ENCODE measurements around the gene TMPRSS12. TPM values are rescaled to one million over a fixed set of nuclear protein-coding genes. Genes with fewer than 3 reads are reported as not detected.

The TMPRSS12 gene
- total and polyA plus RNA-seq, 9 of the 15 experiments (the other 6 are each of a cell fraction or from before 2014, with no cell fraction given), result 0.04 TPM; not detected in 8

- TF ChIP-seq ZNF592 (IDR thresholded peaks at IDR 0.05) (peak; percentile 78; the same call in 1 of the 2 replicates), STAT5A (IDR thresholded peaks at IDR 0.05; ENCODE audit: borderline replicate concordance, low read length) (no peak), COPS2 (conservative IDR thresholded peaks at IDR 0.05) (no peak), RUNX1 (IDR thresholded peaks at IDR 0.05; ENCODE audit: low read depth) (no peak), SMC3 (conservative IDR thresholded peaks at IDR 0.05; ENCODE audit: insufficient read depth, low read depth, low read length) (no peak), RBM25 (IDR thresholded peaks at IDR 0.05; ENCODE audit: low read depth, low read length, severe bottlenecking) (no peak), MCM2 (IDR thresholded peaks at IDR 0.05; ENCODE audit: low read depth) (no peak), ARID3B (CRISPR knock-in tag; IDR thresholded peaks at IDR 0.05; ENCODE audit: borderline replicate concordance) (no peak), TFE3 (CRISPR knock-in tag; IDR thresholded peaks at IDR 0.05) (no peak), FOXK1 (CRISPR knock-in tag; IDR thresholded peaks at IDR 0.05; ENCODE audit: borderline replicate concordance) (no peak), RAD21 (CRISPR knock-in tag; conservative IDR thresholded peaks at IDR 0.05 in 1 of 2, IDR thresholded peaks at IDR 0.05 in 1 of 2) (0 out of 4 replicates have a peak, but pooled peaks of 1 of the 2 experiments have one; percentile 6), BDP1 (IDR thresholded peaks at IDR 0.05; ENCODE audit: insufficient read depth, insufficient read length) (no peak), CEBPG (CRISPR knock-in tag; IDR thresholded peaks at IDR 0.05) (no peak), CEBPG (tag; conservative IDR thresholded peaks at IDR 0.05 in 1 of 2, IDR thresholded peaks at IDR 0.05 in 1 of 2) (no peak), CCAR2 (IDR thresholded peaks at IDR 0.05; ENCODE audit: low read depth, low read length) (no peak), NFXL1 (CRISPR knock-in tag; IDR thresholded peaks at IDR 0.05) (no peak), RBM15 (IDR thresholded peaks at IDR 0.05; ENCODE audit: insufficient read depth, low read length) (no peak), ZNF707 (CRISPR knock-in tag; conservative IDR thresholded peaks at IDR 0.05) (no peak), TAF15 (IDR thresholded peaks at IDR 0.05; ENCODE audit: low read depth, low read length) (no peak), MYC (IDR thresholded peaks at IDR 0.05; ENCODE audit: low read depth, low read length) (peak; percentile 48; the same call in 1 of the 2 replicates), MYC (CRISPR knock-in tag; IDR thresholded peaks at IDR 0.05; ENCODE audit: borderline replicate concordance, low read depth) (no peak), NCOA6 (IDR thresholded peaks at IDR 0.05) (no peak)
Observed at GRCh38 chr12:50933459-50934124, 90.9 kb downstream of the TMPRSS12 start (continued).
